CD4-positive, alpha-beta T cell treated with Interleukin-1 beta for 1 hour (primary cell): ENCODE results near the gene CD48.
A peak's percentile ranks its signal among the peaks of the same experiment; 100 is the strongest.
"Not testable (repeated sequence)": the region's sequence is repeated elsewhere in the genome, so short reads cannot be mapped to it uniquely, and the experiment has no call there.

Experiments used
- DNase-seq, 2 donors: peaks; one replicate each; pipeline ENCODE4 v3.0.0-alpha.2; 2020 to 2022

Gene CD48

GRCh38 chr1:160712525-160713080 is 981 bp upstream of the CD48 start:
- DNase-seq: peak; percentile 64 to 73

DNA sequence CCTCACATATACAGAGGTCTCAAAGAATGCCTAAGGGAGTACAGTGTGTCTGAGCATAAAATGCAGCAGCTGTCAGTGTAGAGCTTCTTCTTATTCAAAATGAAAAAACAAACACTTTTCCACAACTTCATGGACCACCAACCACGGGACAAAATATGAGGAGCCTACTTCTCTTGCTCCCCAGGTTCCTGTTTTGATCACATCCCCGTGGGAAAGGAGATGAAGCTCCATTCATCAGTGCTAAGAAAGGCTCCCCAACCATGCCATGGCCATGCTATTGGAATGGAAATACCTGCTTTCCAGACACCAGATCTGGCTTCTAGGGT is 383 bp downstream of the CD48 start:
- DNase-seq: no peak

DNA sequence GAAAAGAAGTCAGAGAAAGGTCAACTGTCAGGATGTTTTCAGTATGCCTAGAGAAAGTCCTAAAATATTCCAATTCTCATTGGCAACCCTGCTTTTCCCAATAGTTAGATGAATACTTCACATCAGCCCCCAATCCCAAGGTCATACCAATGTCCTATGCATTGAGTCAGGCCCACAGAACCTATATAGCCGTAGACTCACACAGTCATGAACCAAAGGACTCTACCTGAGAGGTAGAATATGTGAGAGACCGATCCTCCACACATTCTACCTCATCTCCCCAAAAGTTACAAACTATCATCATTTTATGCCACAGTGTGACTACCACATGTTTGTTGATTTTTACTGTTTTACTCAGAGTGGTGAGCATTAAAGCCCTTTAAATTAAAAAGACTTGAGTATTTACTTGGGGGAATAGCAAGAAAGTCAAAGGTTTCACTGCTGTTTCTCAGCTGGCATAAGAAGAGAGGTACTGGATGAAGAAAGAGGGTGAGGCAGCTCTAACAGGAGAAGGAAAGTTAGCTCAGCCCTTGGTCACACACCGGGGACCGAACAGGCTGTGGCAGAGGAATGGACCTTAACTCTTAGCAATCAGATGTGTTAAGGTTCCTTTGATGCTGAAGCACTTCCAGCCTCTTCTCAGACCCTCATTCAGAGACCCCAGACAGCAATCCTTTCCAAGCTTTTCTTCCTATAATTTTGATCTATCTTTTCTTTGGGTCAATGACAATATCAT is 937 bp downstream of the CD48 start:
- DNase-seq: no peak

DNA sequence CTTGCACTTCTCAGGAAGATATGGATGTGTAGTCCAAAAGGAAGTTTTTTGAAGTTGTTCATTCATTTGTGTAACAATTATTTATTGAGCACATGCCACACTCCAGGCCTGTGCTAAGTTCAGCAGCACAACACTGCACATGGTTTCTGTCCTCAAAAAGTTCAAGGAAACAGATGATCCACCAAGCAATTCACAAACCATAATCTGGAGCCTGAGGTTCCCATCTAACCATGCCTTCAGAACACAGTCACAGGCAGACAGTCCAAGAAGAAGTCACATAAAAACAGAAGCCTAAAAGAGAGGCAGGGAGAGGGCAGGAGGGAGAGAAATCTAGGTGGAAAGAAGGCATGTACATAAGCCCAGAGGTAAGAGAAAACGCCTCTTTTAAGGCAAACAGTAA is 1.9 kb downstream of the CD48 start:
- DNase-seq: no peak

DNA sequence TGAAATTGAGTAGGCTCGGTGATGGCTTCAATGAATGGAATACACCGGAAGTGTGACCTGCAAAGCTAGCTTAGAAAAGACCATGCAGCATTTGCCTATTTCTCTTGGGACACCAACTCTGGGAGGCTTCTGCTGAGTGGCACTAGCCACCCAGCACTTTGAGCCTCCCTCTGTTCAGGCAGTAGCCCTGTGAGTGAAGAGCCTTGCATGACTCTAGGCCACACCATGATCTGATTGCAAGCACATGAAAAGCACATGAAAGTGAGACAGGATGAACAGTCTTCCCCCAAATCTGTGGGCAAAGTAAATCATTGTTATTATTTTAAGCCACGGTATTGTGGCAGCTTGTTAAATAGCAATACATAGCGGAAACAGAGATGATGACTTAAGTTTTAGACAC is 2.8 kb downstream of the CD48 start:
- peak in 1 of 2 donors; percentile 46 for DNase-seq

- no peak for DNase-seq
These were observed 3.5 kb downstream of the CD48 start for GRCh38 chr1:160708118-160708517.

DNA sequence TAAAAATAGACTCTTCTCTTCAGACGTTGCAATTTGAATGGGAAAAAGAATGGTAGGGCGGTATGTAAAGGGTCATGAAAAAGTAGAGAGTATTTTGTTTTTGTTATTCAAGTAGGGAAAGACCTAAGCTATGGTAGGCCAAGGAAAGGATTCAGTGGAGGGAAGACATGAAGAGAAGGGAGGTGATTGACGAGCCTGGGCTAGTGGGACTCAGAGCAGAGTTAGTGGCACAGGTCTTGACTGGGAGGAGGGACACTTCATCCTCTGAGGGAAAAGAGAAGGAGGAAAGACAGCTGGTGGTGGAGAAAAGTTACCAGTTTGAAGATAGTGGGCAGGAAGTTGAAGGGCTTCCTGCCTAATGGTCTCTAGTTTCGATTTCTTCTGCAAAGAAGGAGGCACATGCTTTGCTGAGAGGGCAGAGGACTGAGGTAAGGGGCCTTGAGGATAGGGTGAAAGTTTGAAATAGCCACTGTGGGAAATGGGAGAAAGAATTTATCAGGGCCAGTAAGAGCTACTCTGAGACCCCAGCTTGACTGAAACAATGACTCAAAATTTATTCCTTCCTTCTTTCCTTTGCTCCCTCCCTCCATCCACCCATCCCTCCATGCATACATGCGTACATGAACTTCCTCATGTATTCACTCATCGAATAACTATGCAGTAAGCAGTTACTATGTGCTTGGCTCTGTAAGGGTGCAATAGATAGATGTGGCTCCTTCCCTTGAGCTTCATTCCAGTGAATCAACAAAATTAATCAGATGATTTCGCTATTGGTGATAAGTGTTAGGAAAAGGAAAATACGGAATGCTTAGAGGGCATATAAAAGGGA is 4.2 kb downstream of the CD48 start:
- peak in 1 of 2 donors; percentile 54 for DNase-seq

DNA sequence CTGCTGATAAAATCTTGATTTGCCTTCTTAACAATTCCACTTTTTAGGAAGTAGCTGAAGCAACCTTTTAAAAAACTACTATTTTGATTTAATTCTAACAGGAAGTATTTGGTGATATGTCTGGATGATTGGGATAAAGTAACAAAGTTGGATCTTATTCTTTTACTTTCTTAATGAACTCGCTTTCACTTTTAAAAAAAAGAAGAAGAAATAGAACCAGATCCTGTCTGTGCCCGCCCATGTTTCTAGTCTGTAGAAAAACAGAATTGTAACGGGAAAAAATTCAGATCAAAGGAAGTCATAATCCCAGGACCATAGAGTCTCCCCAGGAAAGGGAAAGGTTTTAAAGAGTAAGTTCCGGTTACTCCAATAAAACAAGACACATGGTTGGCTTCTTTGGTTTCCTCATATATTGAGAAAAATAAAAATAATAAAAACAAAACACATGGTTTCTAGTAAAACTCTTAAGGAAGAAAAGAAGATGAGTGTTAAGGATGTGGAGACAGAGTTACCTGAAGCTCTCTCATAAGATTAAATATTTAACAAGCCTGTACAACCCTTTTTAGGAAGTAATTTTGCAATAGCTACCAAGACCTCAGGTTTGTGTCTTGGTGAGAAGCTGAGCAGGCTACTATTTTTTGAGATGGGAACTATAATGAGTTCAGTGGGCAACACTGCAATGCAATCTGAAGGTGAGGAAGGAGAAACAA is 4.9 kb downstream of the CD48 start:
- no peak for DNase-seq

GRCh38 chr1:160705742-160706141 is 5.9 kb downstream of the CD48 start:
- no peak for DNase-seq

DNA sequence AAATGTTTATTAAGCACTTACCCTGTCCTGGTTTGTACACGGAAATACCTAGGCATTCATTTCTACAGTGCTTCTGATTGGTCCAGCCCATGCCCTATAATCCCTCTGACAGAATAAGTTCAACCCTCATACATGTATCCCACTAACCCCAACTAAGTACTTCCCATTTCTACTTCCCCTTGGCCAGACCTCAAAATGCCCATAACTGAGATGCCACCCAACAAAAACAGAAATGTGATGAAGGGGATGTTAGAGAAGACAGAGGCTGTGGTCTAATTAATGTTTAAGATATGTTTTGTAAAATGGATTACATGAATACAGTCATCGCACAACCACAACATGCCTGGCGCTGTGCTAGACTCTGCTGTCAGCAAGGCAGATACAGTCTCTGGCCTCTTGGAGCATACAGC is 6.4 kb downstream of the CD48 start:
- peak in 1 of 2 donors; percentile 21 for DNase-seq

DNA sequence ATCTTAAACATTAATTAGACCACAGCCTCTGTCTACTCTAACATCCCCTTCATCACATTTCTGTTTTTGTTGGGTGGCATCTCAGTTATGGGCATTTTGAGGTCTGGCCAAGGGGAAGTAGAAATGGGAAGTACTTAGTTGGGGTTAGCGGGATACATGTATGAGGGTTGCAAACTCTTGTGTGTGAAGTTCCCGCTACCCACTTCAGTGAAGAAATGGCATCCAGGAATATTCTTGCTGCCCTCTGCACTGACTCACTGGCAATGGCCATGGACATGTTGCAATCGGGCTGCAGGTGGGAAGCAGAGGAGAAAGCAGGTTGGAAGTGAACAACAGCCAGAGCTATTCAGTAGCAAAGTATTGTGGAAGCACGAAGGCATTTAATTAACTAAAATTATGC is 7.4 kb downstream of the CD48 start:
- peak in 1 of 2 donors; percentile 46 for DNase-seq

GRCh38 chr1:160702100-160702499 is 9.5 kb downstream of the CD48 start:
- no peak for DNase-seq

DNA sequence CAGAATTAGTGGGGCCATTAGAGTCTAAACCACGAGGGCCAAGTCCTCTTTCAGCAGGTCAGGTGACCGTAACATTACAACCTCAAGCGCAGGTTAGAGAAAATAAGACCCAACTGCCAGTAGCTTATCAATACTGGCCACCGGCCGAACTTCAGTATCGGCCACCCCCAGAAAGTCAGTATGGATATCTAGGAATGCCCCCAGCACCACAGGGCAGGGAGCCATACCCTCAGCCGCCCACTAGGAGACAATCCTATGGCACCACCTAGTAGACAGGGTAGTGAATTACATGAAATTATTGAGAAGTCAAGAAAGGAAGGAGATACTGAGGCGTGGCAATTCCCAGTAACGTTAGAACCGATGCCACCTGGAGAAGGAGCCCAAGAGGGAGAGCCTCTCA is 19.2 kb downstream of the CD48 start:
- DNase-seq: not testable (repeated sequence)

- DNase-seq: no peak
These were observed 26.4 kb downstream of the CD48 start for GRCh38 chr1:160685266-160685665.

DNA sequence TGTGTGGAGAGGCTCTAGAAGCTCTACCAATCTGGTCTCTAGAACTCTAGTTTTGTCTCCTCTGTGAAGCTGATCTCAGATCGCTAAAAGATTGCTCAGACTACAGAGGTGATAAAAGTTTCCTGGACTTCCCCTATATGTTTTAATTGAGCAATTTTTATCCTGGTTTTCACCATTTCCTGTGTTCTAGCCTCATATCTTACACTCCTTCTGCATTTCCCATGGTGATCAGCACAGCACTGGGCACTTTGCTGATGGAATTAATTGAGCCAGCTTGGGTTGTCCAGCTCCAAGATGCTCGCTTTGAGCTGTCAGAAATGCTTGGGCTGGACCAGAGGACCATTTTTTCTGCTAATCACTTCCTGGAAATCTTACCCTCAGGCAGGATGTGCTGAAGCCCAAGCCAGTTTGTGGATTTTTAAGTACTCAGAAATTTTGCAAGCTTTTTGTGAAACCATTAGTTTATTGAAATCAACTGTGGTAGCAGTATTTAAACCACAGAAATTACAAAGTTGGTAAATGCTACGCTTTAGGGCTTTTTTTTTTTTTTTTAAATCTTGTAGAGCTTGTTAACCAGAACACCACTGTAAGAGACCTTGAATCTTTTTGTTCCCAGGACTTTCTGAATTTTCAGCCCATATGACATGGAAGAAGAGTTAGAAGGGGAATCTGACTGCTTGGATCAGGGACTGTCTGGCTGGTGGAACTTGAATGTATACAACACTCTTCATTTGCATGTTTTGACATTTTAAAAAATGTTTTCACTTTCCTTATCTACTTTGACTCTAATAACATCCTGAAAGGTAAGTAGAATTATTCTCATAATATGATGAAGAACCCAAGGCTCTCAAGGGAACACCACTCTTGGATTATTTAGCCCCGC is 28.4 kb downstream of the CD48 start:
- DNase-seq: peak; percentile 11 to 49

DNA sequence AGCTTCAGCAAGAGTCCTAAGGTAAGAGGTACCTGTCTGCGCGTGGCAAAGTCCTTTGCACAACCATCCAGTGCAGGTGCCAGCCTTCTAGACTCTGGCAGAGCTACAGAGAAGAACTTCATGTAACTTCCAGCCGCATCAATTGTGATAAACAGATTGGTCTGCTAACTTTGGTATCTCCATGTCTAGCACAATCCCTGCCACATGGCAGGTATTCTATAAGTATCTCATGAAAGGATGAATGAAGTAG is 29.8 kb downstream of the CD48 start:
- DNase-seq: no peak

- DNase-seq: peak; percentile 88 to 89
These were observed 30.3 kb downstream of the CD48 start for GRCh38 chr1:160681066-160681890.

DNA sequence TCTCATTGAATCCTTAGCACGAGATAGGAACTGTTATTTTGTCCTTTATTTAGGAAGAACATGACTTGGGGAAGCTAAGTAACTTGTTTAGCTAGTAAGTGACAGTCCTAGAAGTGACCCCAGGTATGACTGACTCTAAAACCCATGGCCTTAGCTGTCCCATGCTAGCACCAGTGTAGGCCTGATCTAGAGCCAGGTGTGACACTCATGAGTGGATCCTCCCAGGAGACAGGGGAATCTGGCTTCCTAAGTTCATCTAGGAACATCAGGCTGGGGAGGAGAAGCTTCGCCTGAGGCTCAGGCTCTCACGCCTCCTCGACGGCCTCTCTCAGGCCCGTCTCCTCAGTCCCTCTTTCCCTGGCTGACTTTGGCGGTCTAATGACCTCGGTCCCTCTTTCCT is 31.2 kb downstream of the CD48 start:
- no peak for DNase-seq

DNA sequence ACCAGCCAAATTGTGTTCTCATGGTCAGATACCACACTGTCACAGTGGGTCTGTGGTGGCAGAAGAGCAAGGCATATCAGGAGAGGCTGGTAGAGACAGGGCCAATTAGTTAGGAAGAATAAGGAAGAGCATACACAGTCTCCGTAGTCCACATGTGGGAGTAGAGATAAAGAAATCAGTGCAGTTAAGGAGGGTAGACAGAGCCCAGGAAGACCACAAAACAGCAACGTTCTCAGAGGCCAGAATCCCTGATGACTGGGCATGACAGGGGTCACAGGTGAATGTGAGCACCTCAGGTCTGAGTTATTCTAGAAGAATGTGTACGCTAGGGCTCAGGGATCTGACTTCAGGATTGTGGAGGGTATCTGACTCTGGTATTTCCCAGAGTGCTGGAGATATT is 31.7 kb downstream of the CD48 start:
- no peak for DNase-seq

DNA sequence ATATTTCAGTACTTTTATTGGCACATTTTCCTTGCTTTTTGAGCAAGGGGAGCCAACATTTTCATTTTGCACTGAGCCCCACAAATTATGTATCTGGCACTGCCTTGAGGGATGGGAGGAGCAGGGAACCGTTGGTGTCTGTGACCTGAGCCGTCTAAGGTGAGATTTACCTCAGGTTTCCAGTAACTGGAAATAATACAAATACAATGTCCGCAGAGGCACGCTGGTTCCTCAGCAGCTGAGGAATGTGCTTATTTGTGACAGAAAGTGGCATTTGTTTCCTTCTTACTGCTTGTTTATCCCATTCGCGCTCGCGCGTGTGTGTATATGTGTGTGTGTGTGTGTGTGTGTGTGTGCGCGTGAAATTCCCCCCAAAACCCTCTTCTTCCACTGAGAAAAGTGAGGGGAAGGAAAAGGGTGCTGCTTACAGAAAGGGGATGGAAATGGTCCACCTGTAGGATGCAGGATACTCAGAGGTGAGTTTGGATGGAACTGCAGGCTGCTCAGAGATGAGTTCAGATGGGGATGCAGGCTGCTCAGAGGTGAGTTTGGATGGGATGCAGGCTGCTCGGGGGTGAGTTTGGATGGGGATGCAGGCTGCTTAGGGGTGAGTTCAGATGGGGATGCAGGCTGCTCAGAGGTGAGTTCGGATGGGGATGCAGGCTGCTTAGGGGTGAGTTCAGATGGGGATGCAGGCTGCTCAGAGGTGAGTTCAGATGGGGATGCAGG is 34.6 kb downstream of the CD48 start:
- DNase-seq: no peak
